Activated B cell treated with CpG ODN at 0.5 μM for 24 hours (primary cell): Measurements from ENCODE around the gene SLC9A9. TPM values are rescaled to one million over a fixed set of nuclear protein-coding genes. Genes with fewer than 3 reads are reported as not detected.

ENCODE experiments used
- ATAC-seq: fragments of 200-7000 bp; cut with Tn5 transposase; one replicate; pipeline ENCODE4 v1.10.0; 2021; ENCODE audit warnings: low read depth, mild to moderate bottlenecking, moderate library complexity
- CTCF ChIA-PET: fragments of 350-600 bp; sonication (Branson Sonifier 250); formaldehyde crosslinking; loops from one replicate; lab custom pipeline; 2021; ENCODE audit warnings: antibody characterized with exemption; lab: Charles Lee
- POLR2A ChIA-PET: fragments of 350-600 bp; sonication (Branson Sonifier 250); formaldehyde crosslinking; loops from one replicate; lab custom pipeline; 2021; ENCODE audit warnings: antibody characterized with exemption; lab: Charles Lee
- DNase-seq: peaks from one replicate; pipeline ENCODE4 v3.0.0; 2022
- H3K27ac Mint-ChIP-seq: one replicate; pipeline ENCODE4 v1.8.0; 2020; ENCODE audit warnings: mixed read lengths
- H3K27me3 Mint-ChIP-seq: one replicate; pipeline ENCODE4 v1.8.0; 2021; ENCODE audit warnings: mixed read lengths
- H3K36me3 Mint-ChIP-seq: one replicate; pipeline ENCODE4 v1.8.0; 2021; ENCODE audit warnings: low read depth, mixed read lengths
- H3K4me1 Mint-ChIP-seq: one replicate; pipeline ENCODE4 v1.8.0; 2021; ENCODE audit warnings: mixed read lengths
- H3K4me3 Mint-ChIP-seq: one replicate; pipeline ENCODE4 v1.8.0; 2020; ENCODE audit warnings: mild to moderate bottlenecking, mixed read lengths
- H3K9me3 Mint-ChIP-seq: one replicate; pipeline ENCODE4 v1.8.0; 2020; ENCODE audit warnings: mixed read lengths
- CTCF ChIP-seq: fragments of 200-600 bp; IDR thresholded peaks from one replicate; pipeline ENCODE4 v1.8.0; 2022; ENCODE audit warnings: antibody characterized with exemption, mild to moderate bottlenecking
- intact Hi-C: fragments of 100-400 bp; cut with micrococcal nuclease; formaldehyde crosslinking; loops from one replicate; pipeline ENCODE4 v1.15.1; 2024
- total RNA-seq: library from RNA; stranded (reverse); gene quantifications from 2 replicates; pipeline ENCODE4 v1.2.3, GENCODE V29; 2022

Gene SLC9A9
- total RNA-seq, 1 donor from 2014 or later, result 9.4 TPM

- intact Hi-C loops, result no loop called here
- H3K4me3 Mint-ChIP-seq, result no peak overlapping the region
- ChIA-PET POLR2A (no interaction called here), CTCF (no interaction called here)
- ATAC-seq (no peak), DNase-seq (no peak)
- H3K27me3 Mint-ChIP-seq, result no peaks in the 10 kb centered on the region
- H3K4me1 Mint-ChIP-seq, result peaks cover 3% of the 10 kb centered on the region
- H3K27ac Mint-ChIP-seq, result no peak overlapping the region
- peaks cover 17% of the 10 kb centered on the region for H3K36me3 Mint-ChIP-seq
- peaks cover 17% of the 10 kb centered on the region for H3K9me3 Mint-ChIP-seq
- TF ChIP-seq CTCF, result no peak
Measured at GRCh38 chr3:143634991-143635390, 213.3 kb downstream of the SLC9A9 start.

DNA sequence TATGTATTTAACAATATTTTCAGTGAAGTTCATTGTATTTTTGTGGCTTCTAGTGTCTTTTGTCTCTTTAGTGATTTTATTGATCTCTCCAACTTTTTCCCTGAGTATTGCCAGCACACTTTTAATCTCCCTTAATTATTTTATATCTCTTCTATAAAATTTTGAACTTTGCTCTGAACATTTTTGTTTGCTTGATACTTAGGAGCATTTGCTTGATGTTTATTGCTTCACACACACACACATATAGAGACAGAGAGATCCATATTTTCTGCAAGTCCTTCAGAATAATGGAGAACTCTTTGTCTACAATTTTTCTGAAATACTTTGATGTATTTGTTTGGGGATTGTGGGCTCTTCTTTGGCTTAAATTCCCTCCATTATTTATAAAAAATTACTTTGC lies 213.8 kb downstream of the SLC9A9 start:
- peaks cover 3% of the 10 kb centered on the region for H3K4me1 Mint-ChIP-seq

GRCh38 chr3:143633816-143634215 lies 214.5 kb downstream of the SLC9A9 start:
- Mint-ChIP-seq H3K36me3 (peaks cover 13% of the 10 kb centered on the region), H3K9me3 (peaks cover 11% of the 10 kb centered on the region), H3K27ac (no peak overlapping the region), H3K4me3 (no peak overlapping the region), H3K27me3 (no peaks in the 10 kb centered on the region), H3K4me1 (peaks cover 3% of the 10 kb centered on the region)
- no peak for TF ChIP-seq CTCF
- intact Hi-C loops, result no loop called here
- ATAC-seq, result no peak
- DNase-seq, result no peak
- POLR2A ChIA-PET, result no interaction called here
- CTCF ChIA-PET, result no interaction called here

More for the DNA sequence above, 213.8 kb downstream of the SLC9A9 start:
- Mint-ChIP-seq H3K9me3 (peaks cover 17% of the 10 kb centered on the region), H3K36me3 (peaks cover 17% of the 10 kb centered on the region), H3K27me3 (no peaks in the 10 kb centered on the region), H3K27ac (no peak overlapping the region), H3K4me3 (no peak overlapping the region)
- TF ChIP-seq CTCF, result no peak
- ChIA-PET POLR2A (no interaction called here), CTCF (no interaction called here)
- intact Hi-C loops, result no loop called here
- DNase-seq (no peak), ATAC-seq (no peak)

DNA sequence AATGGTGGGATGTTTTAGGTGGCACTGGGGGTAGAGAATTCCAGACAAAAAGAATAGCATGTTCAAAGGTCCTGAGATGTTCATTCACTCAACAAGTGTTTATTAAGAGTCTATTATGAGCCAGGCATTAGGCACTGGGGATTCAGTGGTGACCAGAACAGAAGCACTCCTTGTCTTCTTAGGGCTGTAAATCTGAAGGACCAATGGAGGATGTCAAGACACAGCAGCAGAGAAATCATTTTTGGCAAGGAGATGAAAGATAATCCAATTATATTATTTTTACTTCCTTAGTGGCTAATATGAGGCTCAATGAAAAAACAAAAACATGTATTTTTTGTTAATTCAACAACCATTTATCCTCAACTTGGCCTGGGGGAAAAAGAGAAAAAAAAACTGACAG lies 218.5 kb downstream of the SLC9A9 start:
- Mint-ChIP-seq H3K36me3 (no peaks in the 10 kb centered on the region), H3K9me3 (no peaks in the 10 kb centered on the region), H3K27ac (no peak overlapping the region), H3K27me3 (no peaks in the 10 kb centered on the region), H3K4me3 (no peak overlapping the region), H3K4me1 (no peaks in the 10 kb centered on the region)
- intact Hi-C loops, result no loop called here
- ChIA-PET CTCF (no interaction called here), POLR2A (interaction anchor here (1.0 kb wide), 1 partner anchor 34 kb away, joined by 3 read pairs; no protein-coding TSS in a partner anchor)
- DNase-seq (no peak), ATAC-seq (no peak)
- TF ChIP-seq CTCF, result no peak

- intact Hi-C loops, result no loop called here
- ATAC-seq, result no peak
- Mint-ChIP-seq H3K9me3 (no peaks in the 10 kb centered on the region), H3K4me1 (no peaks in the 10 kb centered on the region), H3K27me3 (no peaks in the 10 kb centered on the region), H3K36me3 (no peaks in the 10 kb centered on the region), H3K27ac (no peak overlapping the region), H3K4me3 (no peak overlapping the region)
- ChIA-PET POLR2A (interaction anchor here (1.0 kb wide), 1 partner anchor 33 kb away, joined by 3 read pairs; no protein-coding TSS in a partner anchor), CTCF (no interaction called here)
- DNase-seq, result no peak
- TF ChIP-seq CTCF, result no peak
Measured at GRCh38 chr3:143628971-143629370, 219.3 kb downstream of the SLC9A9 start.
